Heart left ventricle (tissue), 13 donors: Measurements from ENCODE around the gene PIK3AP1.

Experiments
- POLR2A ChIP-seq, 2 donors: fragments of 450-650 bp; IDR thresholded peaks; one replicate each; pipeline ENCODE4 v1.6.1; 2017; ENCODE audit warnings: antibody characterized with exemption in 2 of 2, mild to moderate bottlenecking in 2 of 2, moderate library complexity in 2 of 2
- TF ChIP-seq, protein P1 (sequence below), 12 donors: fragments of 200-600 bp; sonication (generic) in 4 of 12; IDR thresholded peaks; one replicate each; pipeline versions ENCODE4 v1.5.0 to v1.8.0; 2018 to 2022; ENCODE audit warnings: antibody characterized with exemption in 12 of 12, mild to moderate bottlenecking in 5 of 12
- donor health status: ischemic (EF 13 %, LVEDD 7.1; RV severe dilation, severe dysfunction).
- donor health status: DM: no; HTN: yes; CAD: no.
- donor health status: DM: no; HTN: no; CAD: no.
- donor health status: ischemic (EF 25% LVEDD 6.9; RV normal size, moderate dysfunction).
- donor health status: ischemic (EF 25% LVEDD 5.7; RV mildly dilated, moderate dysfunction).
- donor health status: ischemic (EF 35%, LVEDD 5.7; RV mildly dilated, moderate dysfunction).
- donor health status: nonischemic (EF 11% LVEDD 7.7; RV severe dilation, severe dysfunction).
- donor health status: DM: yes; HTN: yes; CAD: no.
- donor health status: PGD.
- donor health status: ischemic (EF 29% LVEDD 5.4; RV normal size, mild dysfunction).
- donor health status: nonischemic (EF 23%, LVEDD 6.1; RV moderate dilation, normal function).

DNA sequence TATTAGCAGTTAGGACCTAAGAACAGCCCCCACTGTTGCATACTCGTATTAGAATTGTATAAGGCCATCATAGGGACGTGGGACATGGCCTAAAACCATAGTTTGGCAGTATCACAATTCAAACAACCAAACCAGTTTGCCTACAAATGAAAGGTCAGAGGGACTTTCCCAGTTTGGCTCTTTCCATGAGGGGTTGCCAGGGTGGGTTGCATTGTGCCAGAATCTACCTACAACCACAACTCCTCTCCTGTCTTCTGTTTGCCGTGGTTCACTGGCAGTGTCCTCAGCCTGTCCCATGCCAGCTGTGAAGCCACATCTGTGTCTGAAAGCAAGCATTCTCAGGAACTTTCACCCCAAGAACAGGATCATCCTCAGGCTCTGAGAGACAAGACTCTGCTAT is 44.5 kb downstream of the PIK3AP1 start:
- TF ChIP-seq, protein P1, sequence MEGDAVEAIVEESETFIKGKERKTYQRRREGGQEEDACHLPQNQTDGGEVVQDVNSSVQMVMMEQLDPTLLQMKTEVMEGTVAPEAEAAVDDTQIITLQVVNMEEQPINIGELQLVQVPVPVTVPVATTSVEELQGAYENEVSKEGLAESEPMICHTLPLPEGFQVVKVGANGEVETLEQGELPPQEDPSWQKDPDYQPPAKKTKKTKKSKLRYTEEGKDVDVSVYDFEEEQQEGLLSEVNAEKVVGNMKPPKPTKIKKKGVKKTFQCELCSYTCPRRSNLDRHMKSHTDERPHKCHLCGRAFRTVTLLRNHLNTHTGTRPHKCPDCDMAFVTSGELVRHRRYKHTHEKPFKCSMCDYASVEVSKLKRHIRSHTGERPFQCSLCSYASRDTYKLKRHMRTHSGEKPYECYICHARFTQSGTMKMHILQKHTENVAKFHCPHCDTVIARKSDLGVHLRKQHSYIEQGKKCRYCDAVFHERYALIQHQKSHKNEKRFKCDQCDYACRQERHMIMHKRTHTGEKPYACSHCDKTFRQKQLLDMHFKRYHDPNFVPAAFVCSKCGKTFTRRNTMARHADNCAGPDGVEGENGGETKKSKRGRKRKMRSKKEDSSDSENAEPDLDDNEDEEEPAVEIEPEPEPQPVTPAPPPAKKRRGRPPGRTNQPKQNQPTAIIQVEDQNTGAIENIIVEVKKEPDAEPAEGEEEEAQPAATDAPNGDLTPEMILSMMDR (IDR thresholded peaks at IDR 0.05): no peak
- no peak for TF ChIP-seq POLR2A (IDR thresholded peaks at IDR 0.05)
